HUDEP-2 (cell line): ENCODE data around the gene EIF2D.
"Not testable (repeated sequence)": the region's sequence is repeated elsewhere in the genome, so short reads cannot be mapped to it uniquely, and the experiment has no call there.

Source experiments
- DNase-seq, 76 experiments: peaks; one replicate each; lab custom pipeline; 2025; ENCODE audit not compliant: unreplicated experiment in 76 of 76; lab: John Stamatoyannopoulos, UW

The EIF2D gene, protein sequence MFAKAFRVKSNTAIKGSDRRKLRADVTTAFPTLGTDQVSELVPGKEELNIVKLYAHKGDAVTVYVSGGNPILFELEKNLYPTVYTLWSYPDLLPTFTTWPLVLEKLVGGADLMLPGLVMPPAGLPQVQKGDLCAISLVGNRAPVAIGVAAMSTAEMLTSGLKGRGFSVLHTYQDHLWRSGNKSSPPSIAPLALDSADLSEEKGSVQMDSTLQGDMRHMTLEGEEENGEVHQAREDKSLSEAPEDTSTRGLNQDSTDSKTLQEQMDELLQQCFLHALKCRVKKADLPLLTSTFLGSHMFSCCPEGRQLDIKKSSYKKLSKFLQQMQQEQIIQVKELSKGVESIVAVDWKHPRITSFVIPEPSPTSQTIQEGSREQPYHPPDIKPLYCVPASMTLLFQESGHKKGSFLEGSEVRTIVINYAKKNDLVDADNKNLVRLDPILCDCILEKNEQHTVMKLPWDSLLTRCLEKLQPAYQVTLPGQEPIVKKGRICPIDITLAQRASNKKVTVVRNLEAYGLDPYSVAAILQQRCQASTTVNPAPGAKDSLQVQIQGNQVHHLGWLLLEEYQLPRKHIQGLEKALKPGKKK

GRCh38 chr1:206612129-206612876 lies at the start of gene EIF2D:
EIF2D (minus strand) TSS chr1:206612465; CDS start chr1:206612342, 123 bp downstream.
- DNase-seq, result peak in 75 of 76 experiments; percentile 25 to 96 (median 89)

DNA sequence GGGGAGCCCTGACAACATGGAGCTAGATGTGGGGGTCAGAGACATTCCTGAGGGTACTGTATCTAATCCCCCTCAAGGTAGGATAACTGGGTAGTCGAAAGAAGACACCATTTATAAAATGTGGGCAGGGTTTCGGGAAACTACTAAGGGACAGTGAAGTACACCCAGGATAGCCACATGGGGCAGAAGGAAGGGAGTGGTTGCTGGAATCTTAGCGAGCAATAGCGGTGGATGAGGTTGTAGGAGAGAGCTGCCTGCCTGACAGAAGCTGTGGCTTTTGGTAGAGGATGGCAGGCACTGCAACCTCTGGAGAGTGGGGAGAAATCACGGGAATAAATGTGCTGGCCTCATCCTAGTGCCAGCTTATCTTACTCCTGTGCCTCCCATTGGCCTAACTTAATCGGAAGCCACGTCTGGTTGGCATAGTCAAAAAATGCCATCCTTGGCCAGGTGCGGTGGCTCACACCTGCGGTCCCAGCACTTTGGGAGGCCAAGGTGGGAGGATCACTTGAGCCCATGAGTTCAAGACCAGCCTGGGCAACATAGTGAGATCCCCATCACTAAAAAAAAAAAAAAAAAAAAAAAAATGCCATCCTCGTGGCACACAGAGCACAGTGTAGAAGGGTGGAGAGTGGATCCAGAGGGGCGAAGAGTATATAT lies 49.0 kb upstream of the EIF2D start:
- no peak for DNase-seq

GRCh38 chr1:206660136-206660535 lies 47.9 kb upstream of the EIF2D start:
- DNase-seq, result no peak

DNA sequence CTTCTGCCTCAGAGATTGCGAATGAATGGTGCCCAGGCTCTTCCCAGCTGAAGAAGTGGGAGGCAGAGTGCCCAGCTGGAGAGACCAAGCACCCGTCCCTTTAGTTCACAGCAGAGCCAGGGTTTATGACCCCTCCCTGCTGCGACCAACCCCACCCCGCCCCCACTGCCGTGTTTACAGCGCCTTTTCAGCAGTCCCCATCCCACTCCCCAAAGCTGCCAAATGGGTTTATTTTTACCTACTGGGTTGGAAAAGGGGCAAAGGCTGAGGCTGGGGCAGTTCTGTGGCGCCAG lies 46.7 kb upstream of the EIF2D start:
- DNase-seq, result peak in 22 of 76 experiments; percentile 15 to 66 (median 44)

DNA sequence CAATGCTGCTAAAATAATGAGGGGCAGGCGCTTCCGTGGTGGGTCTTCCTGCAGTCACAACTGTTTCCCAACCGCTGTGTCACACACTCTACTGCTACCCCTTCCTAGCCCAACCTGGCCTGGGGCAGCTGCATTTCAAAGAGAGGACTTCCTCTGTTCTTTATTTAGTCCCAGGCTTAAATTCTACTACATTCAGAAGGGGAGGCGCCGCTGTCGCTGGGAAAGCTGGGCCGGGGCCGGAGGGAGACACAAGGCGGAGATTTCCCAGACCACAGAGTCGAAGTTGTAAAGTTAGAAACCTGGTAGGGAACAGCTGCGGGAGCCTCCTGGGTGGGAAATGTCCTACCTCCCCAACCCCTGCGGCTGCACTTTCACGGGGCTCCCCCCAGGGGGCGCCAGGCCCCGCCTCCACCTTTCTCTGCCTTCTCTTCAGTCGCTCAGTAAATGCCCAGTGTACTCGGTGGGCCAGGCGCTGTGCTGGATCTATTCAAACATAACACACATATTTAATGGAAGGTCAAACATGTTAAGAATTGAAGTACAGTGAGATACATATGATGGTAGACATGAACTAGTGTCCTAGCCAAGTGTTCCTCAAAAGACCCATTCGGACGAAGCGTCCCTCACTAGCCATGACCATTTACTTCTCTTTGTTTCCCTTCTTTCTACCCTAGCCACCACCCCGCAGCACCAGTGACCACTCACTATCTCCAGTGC lies 46.2 kb upstream of the EIF2D start:
- DNase-seq, result peak in 54 of 76 experiments; percentile 14 to 66 (median 40)

DNA sequence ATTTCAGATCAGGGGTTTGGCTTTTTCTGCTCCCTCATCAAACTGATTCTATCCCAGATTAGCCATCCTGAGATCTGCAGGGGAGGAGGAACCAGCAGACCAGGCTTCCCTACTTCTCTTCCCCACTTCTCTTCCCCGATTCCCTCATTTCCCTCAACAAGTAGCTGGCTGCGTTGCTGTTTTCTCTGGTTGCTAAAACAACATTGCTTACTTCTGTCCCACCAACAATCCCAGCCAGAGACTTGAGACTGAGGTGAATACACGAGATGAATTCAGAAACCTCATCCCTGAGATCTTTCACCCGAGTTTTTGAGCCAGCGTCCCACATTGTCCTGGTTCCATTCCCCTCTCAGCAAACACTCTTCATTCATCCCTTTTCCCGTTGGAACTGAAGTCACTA lies 45.5 kb upstream of the EIF2D start:
- no peak for DNase-seq

- DNase-seq, result no peak
These were observed 44.7 kb upstream of the EIF2D start for GRCh38 chr1:206656936-206657335.

GRCh38 chr1:206655471-206655882 lies 43.2 kb upstream of the EIF2D start:
- peak in 4 of 76 experiments; percentile 10 to 13 (median 11) for DNase-seq

- DNase-seq, result no peak
These were observed 42.6 kb upstream of the EIF2D start for GRCh38 chr1:206654828-206655227.

DNA sequence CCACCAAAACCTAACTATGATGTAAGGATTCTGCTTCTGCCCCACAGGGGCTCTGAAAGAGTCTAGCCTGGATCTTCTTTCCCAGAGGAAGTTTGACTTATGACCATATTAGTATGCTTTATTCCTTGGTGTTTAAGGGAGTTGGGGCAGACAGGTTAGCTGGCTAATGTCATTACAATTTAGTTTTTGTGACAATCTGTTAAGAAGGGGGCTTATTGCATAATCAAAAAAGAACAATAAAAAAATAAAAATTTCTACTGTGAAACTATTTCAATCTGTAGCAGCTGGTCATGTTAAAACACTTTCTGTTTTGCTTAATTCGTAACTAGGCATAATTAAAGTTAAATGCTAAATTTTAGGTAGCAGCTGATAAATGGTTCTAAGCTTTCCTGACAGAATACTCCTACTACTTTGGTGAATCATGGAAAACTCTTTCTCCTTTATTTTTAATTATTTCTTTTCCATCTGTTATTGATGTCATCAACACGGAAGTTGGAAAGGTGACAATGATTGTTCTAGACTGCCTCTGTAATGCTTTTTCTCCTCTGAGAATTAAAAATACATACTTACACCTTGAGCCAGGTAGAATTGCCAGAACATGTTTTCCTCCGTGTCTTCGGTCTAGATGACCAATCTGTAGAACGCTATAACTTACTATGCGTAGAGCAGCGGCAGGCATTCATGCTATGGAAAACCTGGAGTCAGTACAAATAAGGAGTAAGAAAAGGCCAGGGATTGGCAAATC lies 41.6 kb upstream of the EIF2D start:
- no peak for DNase-seq

GRCh38 chr1:206651958-206652890 lies 40.0 kb upstream of the EIF2D start:
- peak in 64 of 76 experiments; percentile 9 to 90 (median 50) for DNase-seq

- DNase-seq, result no peak
These were observed 38.7 kb upstream of the EIF2D start for GRCh38 chr1:206651014-206651413.

DNA sequence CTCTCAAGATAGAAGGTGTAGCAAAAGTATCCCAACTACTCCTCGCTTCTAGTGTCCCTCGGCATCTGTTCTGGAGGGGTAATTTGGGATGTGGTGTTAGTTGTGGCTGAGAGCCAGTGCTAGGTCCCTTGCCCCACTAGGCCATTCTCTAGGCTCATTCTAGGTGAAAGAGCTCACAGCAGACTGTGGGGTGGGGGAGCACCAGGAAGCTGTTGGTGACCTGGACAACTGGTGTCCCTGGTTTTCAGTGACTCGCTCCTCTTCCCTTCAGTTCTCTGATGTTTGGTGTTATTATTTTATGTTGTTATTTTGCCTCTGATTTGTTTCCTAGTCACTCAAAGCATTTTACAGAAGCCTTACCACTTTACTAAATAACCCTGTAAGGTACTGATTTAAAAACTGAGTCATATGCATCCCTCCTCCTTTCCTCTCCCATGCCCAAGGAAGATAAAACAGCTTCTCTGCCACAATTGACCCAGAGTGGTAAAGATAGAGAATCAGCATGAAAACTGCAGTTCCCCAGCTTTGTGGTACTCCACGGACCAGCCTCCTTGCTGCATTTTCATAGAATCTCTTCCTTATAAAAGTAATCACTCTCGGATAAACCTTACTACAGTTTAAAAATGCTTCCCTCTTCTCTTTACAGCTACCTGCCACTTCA lies 37.1 kb upstream of the EIF2D start:
- peak in 3 of 76 experiments; percentile 9 to 13 (median 12) for DNase-seq

DNA sequence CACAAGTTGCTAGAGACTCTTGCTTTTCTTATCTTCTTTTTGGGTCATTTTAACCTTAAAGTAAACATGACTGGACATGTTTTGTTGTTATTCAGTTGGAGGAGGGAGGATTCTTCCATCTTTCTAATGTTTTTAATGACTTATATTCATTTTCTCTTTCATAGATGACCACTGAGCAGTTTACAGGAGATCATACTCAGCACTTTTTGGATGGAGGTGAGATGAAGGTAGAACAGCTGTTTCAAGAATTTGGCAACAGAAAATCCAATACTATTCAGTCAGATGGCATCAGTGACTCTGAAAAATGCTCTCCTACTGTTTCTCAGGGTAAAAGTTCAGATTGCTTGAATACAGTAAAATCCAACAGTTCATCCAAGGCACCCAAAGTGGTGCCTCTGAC lies 35.0 kb upstream of the EIF2D start:
- no peak for DNase-seq

GRCh38 chr1:206646504-206646903 lies 34.2 kb upstream of the EIF2D start:
- no peak for DNase-seq

DNA sequence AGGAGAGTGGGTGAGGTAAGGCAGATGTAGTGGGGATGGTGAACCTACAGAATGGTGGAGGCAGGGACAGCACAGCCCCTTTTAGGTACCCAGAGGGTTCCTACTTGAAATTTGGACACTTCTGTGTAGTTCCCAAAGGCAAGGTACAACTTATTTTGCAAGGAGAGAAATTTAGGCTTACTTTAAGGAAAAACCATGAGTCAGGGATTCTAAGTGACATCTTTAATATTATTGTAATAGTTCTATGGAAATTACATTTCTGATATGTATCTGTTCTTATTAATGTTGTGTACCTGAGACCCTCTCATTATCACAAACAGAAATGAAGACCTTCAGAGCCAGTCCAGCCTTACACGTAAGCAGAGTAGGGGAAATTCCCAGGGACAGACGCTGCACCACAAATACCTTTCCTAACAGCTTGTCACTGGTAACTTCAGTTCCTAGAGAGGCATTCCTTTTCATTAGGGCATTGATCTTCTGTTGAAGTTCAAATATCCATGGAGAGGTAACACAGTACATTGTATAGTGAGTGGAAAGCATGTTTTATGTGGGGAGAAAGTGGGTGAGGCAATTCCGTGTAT lies 30.9 kb upstream of the EIF2D start:
- no peak for DNase-seq

- DNase-seq, result not testable (repeated sequence)
These were observed 29.8 kb upstream of the EIF2D start for GRCh38 chr1:206642074-206642473.

GRCh38 chr1:206637605-206638004 lies 25.3 kb upstream of the EIF2D start:
- DNase-seq, result no peak
